ENCODE results near the gene CTAGE8.
"Not testable (repeated sequence)": the region's sequence is repeated elsewhere in the genome, so short reads cannot be mapped to it uniquely, and the experiment has no call there.

Gene CTAGE8

GRCh38 chr7:144269188-144269587, at the start of gene CTAGE8:
Gene CTAGE8, minus strand, starts transcription at chr7:144269288. Its CDS starts 38 bp downstream, at chr7:144269250.
- not testable (repeated sequence) for H3K9me3 Mint-ChIP-seq; H3K27ac Mint-ChIP-seq (ENCODE audit: low read depth); H3K4me1 Mint-ChIP-seq; H3K27me3 Mint-ChIP-seq; DNase-seq (ENCODE audit: low spot score in 2 of 2); ATAC-seq (replicated peaks; ENCODE audit: extremely low read depth, poor library complexity, severe bottlenecking); H3K36me3 Mint-ChIP-seq (ENCODE audit: insufficient read depth); H3K4me3 Mint-ChIP-seq

GRCh38 chr7:144317537-144317936, 48.4 kb upstream of the CTAGE8 start:
- not testable (repeated sequence) for H3K36me3 Mint-ChIP-seq (ENCODE audit: insufficient read depth); H3K9me3 Mint-ChIP-seq; H3K27ac Mint-ChIP-seq (ENCODE audit: low read depth); H3K4me3 Mint-ChIP-seq; ATAC-seq (replicated peaks; ENCODE audit: extremely low read depth, poor library complexity, severe bottlenecking); H3K4me1 Mint-ChIP-seq; H3K27me3 Mint-ChIP-seq; DNase-seq (ENCODE audit: low spot score in 2 of 2)

GRCh38 chr7:144311872-144312469, 42.9 kb upstream of the CTAGE8 start, which contains the start of gene OR2A1:
Gene OR2A1, plus strand, starts transcription at chr7:144312419. Its CDS starts 5,706 bp downstream, at chr7:144318125.
- not testable (repeated sequence) for H3K27me3 Mint-ChIP-seq; H3K4me1 Mint-ChIP-seq; H3K4me3 Mint-ChIP-seq; DNase-seq (ENCODE audit: low spot score in 2 of 2); ATAC-seq (replicated peaks; ENCODE audit: extremely low read depth, poor library complexity, severe bottlenecking); H3K9me3 Mint-ChIP-seq; H3K27ac Mint-ChIP-seq (ENCODE audit: low read depth); H3K36me3 Mint-ChIP-seq (ENCODE audit: insufficient read depth)

GRCh38 chr7:144311218-144311617, 42.1 kb upstream of the CTAGE8 start:
- not testable (repeated sequence) for H3K36me3 Mint-ChIP-seq (ENCODE audit: insufficient read depth); H3K4me3 Mint-ChIP-seq; H3K27me3 Mint-ChIP-seq; H3K27ac Mint-ChIP-seq (ENCODE audit: low read depth); DNase-seq (ENCODE audit: low spot score in 2 of 2); H3K9me3 Mint-ChIP-seq; H3K4me1 Mint-ChIP-seq; ATAC-seq (replicated peaks; ENCODE audit: extremely low read depth, poor library complexity, severe bottlenecking)

GRCh38 chr7:144309702-144310101, 40.6 kb upstream of the CTAGE8 start:
- H3K4me1 Mint-ChIP-seq; H3K36me3 Mint-ChIP-seq (ENCODE audit: insufficient read depth); H3K4me3 Mint-ChIP-seq; ATAC-seq (replicated peaks; ENCODE audit: extremely low read depth, poor library complexity, severe bottlenecking); DNase-seq (ENCODE audit: low spot score in 2 of 2); H3K27ac Mint-ChIP-seq (ENCODE audit: low read depth); H3K27me3 Mint-ChIP-seq; H3K9me3 Mint-ChIP-seq: not testable (repeated sequence)

GRCh38 chr7:144305156-144305555, 36.1 kb upstream of the CTAGE8 start:
- not testable (repeated sequence) for H3K4me1 Mint-ChIP-seq; DNase-seq (ENCODE audit: low spot score in 2 of 2); ATAC-seq (replicated peaks; ENCODE audit: extremely low read depth, poor library complexity, severe bottlenecking); H3K27ac Mint-ChIP-seq (ENCODE audit: low read depth); H3K4me3 Mint-ChIP-seq; H3K9me3 Mint-ChIP-seq; H3K27me3 Mint-ChIP-seq; H3K36me3 Mint-ChIP-seq (ENCODE audit: insufficient read depth)

- ATAC-seq (replicated peaks; ENCODE audit: extremely low read depth, poor library complexity, severe bottlenecking); H3K4me1 Mint-ChIP-seq; H3K27ac Mint-ChIP-seq (ENCODE audit: low read depth); H3K4me3 Mint-ChIP-seq; H3K9me3 Mint-ChIP-seq; H3K36me3 Mint-ChIP-seq (ENCODE audit: insufficient read depth); H3K27me3 Mint-ChIP-seq; DNase-seq (ENCODE audit: low spot score in 2 of 2): not testable (repeated sequence)
Observed at GRCh38 chr7:144303607-144304006, 34.5 kb upstream of the CTAGE8 start.

- not testable (repeated sequence) for H3K36me3 Mint-ChIP-seq (ENCODE audit: insufficient read depth); H3K27ac Mint-ChIP-seq (ENCODE audit: low read depth); H3K4me1 Mint-ChIP-seq; ATAC-seq (replicated peaks; ENCODE audit: extremely low read depth, poor library complexity, severe bottlenecking); H3K4me3 Mint-ChIP-seq; DNase-seq (ENCODE audit: low spot score in 2 of 2); H3K9me3 Mint-ChIP-seq; H3K27me3 Mint-ChIP-seq
Observed at GRCh38 chr7:144302578-144303303, 33.7 kb upstream of the CTAGE8 start.

GRCh38 chr7:144293794-144294499, 24.9 kb upstream of the CTAGE8 start:
- H3K4me1 Mint-ChIP-seq; H3K36me3 Mint-ChIP-seq (ENCODE audit: insufficient read depth); H3K4me3 Mint-ChIP-seq; DNase-seq (ENCODE audit: low spot score in 2 of 2); H3K27me3 Mint-ChIP-seq; H3K27ac Mint-ChIP-seq (ENCODE audit: low read depth); H3K9me3 Mint-ChIP-seq: not testable (repeated sequence)
- ATAC-seq (replicated peaks; ENCODE audit: extremely low read depth, poor library complexity, severe bottlenecking) = peak; percentile 73

- H3K27me3 Mint-ChIP-seq; DNase-seq (ENCODE audit: low spot score in 2 of 2); H3K27ac Mint-ChIP-seq (ENCODE audit: low read depth); H3K4me1 Mint-ChIP-seq; H3K4me3 Mint-ChIP-seq; H3K36me3 Mint-ChIP-seq (ENCODE audit: insufficient read depth); H3K9me3 Mint-ChIP-seq: not testable (repeated sequence)
- ATAC-seq (replicated peaks; ENCODE audit: extremely low read depth, poor library complexity, severe bottlenecking) = peak; percentile 17
Observed at GRCh38 chr7:144292384-144293161, 23.5 kb upstream of the CTAGE8 start.

GRCh38 chr7:144291607-144292006, 22.5 kb upstream of the CTAGE8 start:
- DNase-seq (ENCODE audit: low spot score in 2 of 2); ATAC-seq (replicated peaks; ENCODE audit: extremely low read depth, poor library complexity, severe bottlenecking): not testable (repeated sequence)

GRCh38 chr7:144287171-144287784, 18.2 kb upstream of the CTAGE8 start:
- H3K4me1 Mint-ChIP-seq; H3K27me3 Mint-ChIP-seq; H3K27ac Mint-ChIP-seq (ENCODE audit: low read depth); H3K36me3 Mint-ChIP-seq (ENCODE audit: insufficient read depth); H3K9me3 Mint-ChIP-seq; DNase-seq (ENCODE audit: low spot score in 2 of 2); H3K4me3 Mint-ChIP-seq: not testable (repeated sequence)
- ATAC-seq (replicated peaks; ENCODE audit: extremely low read depth, poor library complexity, severe bottlenecking) = peak; percentile 35

More at GRCh38 chr7:144291607-144292006, 22.5 kb upstream of the CTAGE8 start:
- H3K9me3 Mint-ChIP-seq; H3K4me3 Mint-ChIP-seq; H3K36me3 Mint-ChIP-seq (ENCODE audit: insufficient read depth); H3K4me1 Mint-ChIP-seq; H3K27me3 Mint-ChIP-seq; H3K27ac Mint-ChIP-seq (ENCODE audit: low read depth): not testable (repeated sequence)

All from central memory CD8-positive, alpha-beta T cell (primary cell).